Measurements from ENCODE around the gene SLC25A53.

The SLC25A53 gene

GRCh38 chrX:104137496-104137895 lies 19.3 kb downstream of the SLC25A53 start:
- H3K27me3 ChIP-seq (replicated peaks): no peaks in the 10 kb centered on the region
- DNase-seq: peak; percentile 8
- in situ Hi-C loops (cut with HindIII; ENCODE audit: low pct_ligation_motif_present, low sequenced_read_pairs): no loop called here
- no peaks in the 10 kb centered on the region for H3K36me3 ChIP-seq (replicated peaks)
- H3K27ac ChIP-seq: no peak overlapping the region
- no peak overlapping the region for H3K4me3 ChIP-seq (ENCODE audit: low read depth, low read length)
- TF ChIP-seq CTCF (IDR thresholded peaks at IDR 0.05; ENCODE audit: low read depth, low read length, missing control alignments): no peak

- no peaks in the 10 kb centered on the region for H3K36me3 ChIP-seq (replicated peaks)
- peak; percentile 81 for TF ChIP-seq CTCF (IDR thresholded peaks at IDR 0.05; ENCODE audit: low read depth, low read length, missing control alignments)
- DNase-seq: peak; percentile 73
- in situ Hi-C loops (cut with HindIII; ENCODE audit: low pct_ligation_motif_present, low sequenced_read_pairs): no loop called here
- peak overlapping the region; percentile 51 for H3K4me3 ChIP-seq (ENCODE audit: low read depth, low read length)
- peak overlapping the region; percentile 51 for H3K27ac ChIP-seq
- H3K27me3 ChIP-seq (replicated peaks): no peaks in the 10 kb centered on the region
These were observed 20.4 kb downstream of the SLC25A53 start for GRCh38 chrX:104136241-104137019.

DNA sequence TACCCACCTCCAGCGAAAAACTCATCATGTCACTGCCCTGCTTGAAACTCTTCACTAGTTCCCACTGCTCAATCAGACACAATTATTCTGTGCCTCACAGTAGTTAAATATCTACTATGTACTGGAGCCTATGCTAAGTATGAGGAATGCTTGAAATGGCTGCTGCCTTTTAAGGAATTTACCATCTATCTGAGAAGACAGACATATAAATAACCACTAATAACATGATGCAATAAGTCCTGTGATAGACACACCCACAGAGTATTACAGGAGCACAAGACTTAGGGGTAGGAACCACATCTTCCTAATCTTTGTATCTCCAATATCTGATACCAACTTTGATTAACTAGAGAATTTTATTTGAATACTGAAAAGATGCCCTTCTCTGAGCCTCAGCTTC lies 21.1 kb downstream of the SLC25A53 start:
- in situ Hi-C loops (cut with HindIII; ENCODE audit: low pct_ligation_motif_present, low sequenced_read_pairs): no loop called here
- H3K36me3 ChIP-seq (replicated peaks): no peaks in the 10 kb centered on the region
- no peak for TF ChIP-seq CTCF (IDR thresholded peaks at IDR 0.05; ENCODE audit: low read depth, low read length, missing control alignments)
- no peak for DNase-seq
- no peak overlapping the region for H3K27ac ChIP-seq
- no peaks in the 10 kb centered on the region for H3K27me3 ChIP-seq (replicated peaks)
- no peak overlapping the region for H3K4me3 ChIP-seq (ENCODE audit: low read depth, low read length)

DNA sequence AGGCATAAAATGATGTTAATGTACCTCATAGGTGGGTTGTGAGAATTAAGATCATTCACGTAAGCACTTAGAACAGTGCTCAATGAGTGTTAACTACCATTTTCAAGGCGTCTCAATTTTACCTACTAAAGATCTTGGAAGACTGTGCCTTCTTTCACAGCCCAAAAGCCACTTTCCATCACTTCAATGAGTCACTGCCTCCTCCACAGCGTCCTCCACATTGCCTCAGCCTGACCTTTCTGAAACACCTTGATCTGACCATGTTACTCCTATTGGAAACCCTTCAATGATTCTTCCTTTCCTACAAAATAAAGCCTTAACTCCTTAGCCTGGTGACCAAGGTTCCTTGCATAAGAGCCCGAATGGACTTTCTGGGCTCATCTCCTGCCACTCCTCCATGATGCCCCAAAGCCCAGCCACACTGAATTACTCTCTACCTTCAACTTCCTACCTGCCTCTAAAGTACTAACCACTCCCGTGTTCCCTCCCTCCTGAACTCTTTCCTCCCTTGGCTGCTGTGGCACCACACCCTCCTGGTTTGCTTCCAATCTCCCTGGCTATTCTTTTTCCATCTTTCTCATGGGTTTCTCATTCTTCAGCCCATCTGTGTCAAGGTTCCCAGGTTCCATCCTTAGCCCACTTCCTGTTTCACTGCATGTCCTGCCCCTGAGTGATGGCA lies 22.1 kb downstream of the SLC25A53 start:
- DNase-seq: no peak
- no peak overlapping the region for H3K4me3 ChIP-seq (ENCODE audit: low read depth, low read length)
- no peaks in the 10 kb centered on the region for H3K36me3 ChIP-seq (replicated peaks)
- TF ChIP-seq CTCF (IDR thresholded peaks at IDR 0.05; ENCODE audit: low read depth, low read length, missing control alignments): no peak
- in situ Hi-C loops (cut with HindIII; ENCODE audit: low pct_ligation_motif_present, low sequenced_read_pairs): no loop called here
- H3K27ac ChIP-seq: no peak overlapping the region
- no peaks in the 10 kb centered on the region for H3K27me3 ChIP-seq (replicated peaks)

- Histone ChIP-seq H3K27ac (no peak overlapping the region), H3K27me3 (replicated peaks) (no peaks in the 10 kb centered on the region), H3K4me3 (ENCODE audit: low read depth, low read length) (no peak overlapping the region), H3K36me3 (replicated peaks) (no peaks in the 10 kb centered on the region)
- no peak for DNase-seq
- in situ Hi-C loops (cut with HindIII; ENCODE audit: low pct_ligation_motif_present, low sequenced_read_pairs): no loop called here
- TF ChIP-seq CTCF (IDR thresholded peaks at IDR 0.05; ENCODE audit: low read depth, low read length, missing control alignments): no peak
These were observed 26.0 kb downstream of the SLC25A53 start for GRCh38 chrX:104130808-104131207.

Measured in brain microvascular endothelial cell (primary cell).